Subcutaneous adipose tissue (tissue), 4 donors: Measurements from ENCODE around the gene KRT33A. TPM values are rescaled to one million over a fixed set of nuclear protein-coding genes. Genes with fewer than 3 reads are reported as not detected.

Experiments used
- CTCF ChIP-seq: fragments of 450-650 bp; IDR thresholded peaks from one replicate; pipeline ENCODE4 v1.5.1; 2016; ENCODE audit warnings: low read depth, mild to moderate bottlenecking, control low read depth, antibody characterized with exemption, moderate library complexity
- total RNA-seq, 4 donors: library from RNA; depleted of rRNA; stranded (reverse); fragments of >200 nt; gene quantifications; one replicate each; pipeline ENCODE4 v1.1.0, GENCODE V29; 2016

Gene KRT33A
- total RNA-seq, 4 donors from 2014 or later: not detected

- TF ChIP-seq CTCF: no peak
Measured at GRCh38 chr17:41333836-41334235, 16.8 kb downstream of the KRT33A start.

DNA sequence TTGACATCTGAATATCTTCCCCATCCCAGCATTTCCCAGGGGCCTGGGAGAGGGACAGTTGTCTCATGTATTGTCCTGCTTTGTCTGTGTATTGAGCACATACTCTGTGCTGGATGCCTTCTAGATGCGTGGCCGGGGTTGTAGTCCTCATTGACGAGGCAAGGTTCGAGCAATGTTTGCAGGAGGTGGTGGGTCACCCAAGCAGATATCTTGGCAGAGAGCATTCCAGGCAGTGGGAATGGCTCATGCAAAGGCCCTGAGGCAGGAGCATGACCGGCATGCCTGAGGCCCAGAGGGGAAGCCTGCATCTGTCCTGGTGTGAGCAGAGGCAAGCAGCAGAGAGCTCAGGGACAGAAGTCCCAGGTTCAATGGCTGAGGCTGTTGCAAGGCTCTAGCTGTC, 17.5 kb downstream of the KRT33A start:
- no peak for TF ChIP-seq CTCF

- no peak for TF ChIP-seq CTCF
Measured at GRCh38 chr17:41332239-41332638, 18.4 kb downstream of the KRT33A start.

DNA sequence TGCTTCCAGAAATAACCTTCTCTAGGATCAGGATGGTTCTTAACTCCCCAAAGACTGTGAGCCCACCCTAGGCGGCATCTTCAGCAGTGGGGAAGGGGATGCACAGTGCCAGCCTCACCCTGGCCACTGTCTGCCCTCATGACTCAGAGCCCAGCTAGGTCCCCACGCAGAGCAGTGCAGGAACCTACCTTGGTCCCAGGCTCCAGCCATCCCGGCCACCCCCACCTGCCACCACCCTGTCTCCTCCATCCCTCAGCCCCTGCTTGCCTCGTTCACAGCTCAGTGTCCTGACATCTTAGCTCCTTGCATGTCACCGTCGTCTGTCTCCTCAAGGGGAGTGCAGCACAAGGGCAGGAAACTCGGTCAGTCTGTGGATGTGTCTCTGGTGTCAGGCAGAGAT, 19.0 kb downstream of the KRT33A start:
- TF ChIP-seq CTCF: no peak

DNA sequence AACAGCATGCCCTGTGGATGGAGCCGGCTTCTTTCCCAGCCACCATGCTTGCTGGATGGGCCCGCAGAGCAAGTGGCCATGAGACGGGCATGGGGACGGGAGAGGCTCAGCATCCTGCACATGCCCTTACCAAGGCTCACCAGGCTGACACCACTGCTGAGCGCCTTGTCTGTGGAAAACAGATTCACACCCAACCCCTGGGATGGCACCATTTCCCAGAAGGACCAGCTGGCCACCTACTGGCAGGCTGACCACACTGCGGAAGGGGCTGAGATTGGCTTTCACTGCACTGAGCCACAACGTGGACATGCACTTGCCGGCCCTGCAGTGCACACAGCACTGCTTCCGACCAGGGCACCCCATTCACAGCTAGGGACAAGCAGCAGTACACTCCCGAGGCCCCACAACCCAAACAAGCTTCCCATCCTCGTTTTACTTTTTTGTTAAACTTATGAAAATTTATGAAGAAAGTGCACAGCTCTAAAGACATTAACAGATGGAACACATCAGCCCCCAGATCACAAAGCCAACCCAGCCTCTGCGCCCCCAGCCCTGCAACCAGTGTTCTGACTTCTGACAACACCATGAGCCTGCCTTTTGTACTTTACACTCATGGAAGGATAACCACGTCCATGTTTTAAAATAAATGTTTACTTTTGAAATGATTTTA, 21.2 kb downstream of the KRT33A start:
- no peak for TF ChIP-seq CTCF

DNA sequence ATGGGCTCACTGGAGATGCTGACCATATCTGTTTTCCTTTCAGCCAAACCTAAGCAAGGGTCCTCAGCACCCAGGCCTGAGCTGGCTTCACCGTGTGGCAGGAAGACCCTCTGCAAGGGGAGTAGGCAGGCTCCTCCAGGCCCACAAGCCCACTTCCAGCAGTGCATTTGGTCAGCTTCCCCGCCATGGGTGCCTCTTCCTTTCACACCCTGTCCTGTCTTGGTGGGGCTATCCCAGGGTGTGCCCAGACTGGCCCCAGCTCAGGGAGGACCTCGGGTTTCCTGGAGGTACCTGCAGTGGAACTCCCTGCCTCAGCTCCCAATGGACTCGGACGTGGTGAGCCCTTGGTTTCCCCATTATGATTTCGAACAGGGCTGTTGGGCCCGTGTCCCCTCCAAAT, 22.4 kb downstream of the KRT33A start:
- TF ChIP-seq CTCF: no peak

GRCh38 chr17:41327411-41328120, 23.1 kb downstream of the KRT33A start:
- TF ChIP-seq CTCF: no peak
